Stomach smooth muscle (tissue), 2 donors: ENCODE data around the gene TEKT3.

Source experiments
- H3K27ac ChIP-seq: one replicate; pipeline ENCODE4 v1.7.0; 2013; ENCODE audit warnings: mild to moderate bottlenecking, low read length, inconsistent platforms
- H3K27me3 ChIP-seq, 2 donors: one replicate each; pipeline ENCODE4 v1.7.0; 2013; ENCODE audit warnings: low read length in 2 of 2; ENCODE audit not compliant: insufficient read depth in 2 of 2, control insufficient read depth in 1 of 2
- H3K36me3 ChIP-seq, 2 donors: one replicate each; pipeline ENCODE4 v1.7.0; 2013; ENCODE audit warnings: low read length in 2 of 2; ENCODE audit not compliant: control insufficient read depth in 2 of 2, insufficient read depth in 2 of 2
- H3K4me1 ChIP-seq: one replicate; pipeline ENCODE4 v1.7.0; 2013; ENCODE audit warnings: low read length; ENCODE audit not compliant: control insufficient read depth, insufficient read depth
- H3K4me3 ChIP-seq, 2 donors: one replicate each; pipeline ENCODE4 v1.7.0; 2013; ENCODE audit warnings: low read length in 2 of 2
- H3K9ac ChIP-seq, 2 donors: one replicate each; pipeline ENCODE4 v1.7.0; 2013; ENCODE audit warnings: low read length in 2 of 2, mild to moderate bottlenecking in 1 of 2
- H3K9me3 ChIP-seq, 2 donors: one replicate each; pipeline ENCODE4 v1.7.0; 2013; ENCODE audit warnings: low read length in 2 of 2; ENCODE audit not compliant: control insufficient read depth in 2 of 2
- donor health status: healthy.
- donor health status: Pancreatic carcinoma.

Gene TEKT3

DNA sequence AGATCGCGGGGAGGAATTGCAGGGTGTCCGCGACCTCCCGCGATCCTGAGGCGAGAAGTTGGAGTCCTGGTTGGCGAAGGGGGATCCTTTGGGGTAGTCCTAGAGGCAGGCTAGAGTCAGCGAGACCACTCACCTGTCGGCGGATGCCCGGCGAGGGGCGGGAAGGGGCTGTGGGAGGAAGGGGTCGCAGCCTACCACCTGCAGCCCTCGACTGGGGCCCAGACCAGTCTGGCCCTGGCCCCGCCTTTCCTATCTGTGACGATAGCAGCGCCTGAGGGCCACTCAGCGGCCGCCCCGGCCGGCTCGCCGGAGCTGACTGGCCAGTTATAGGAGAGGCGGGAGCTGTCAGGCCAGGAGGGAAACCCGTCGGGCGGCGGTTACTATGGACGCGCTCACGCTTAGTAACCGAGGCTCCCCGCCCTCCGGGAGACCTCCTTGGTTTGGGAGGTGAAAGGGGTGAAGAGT is at the start of gene TEKT3:
Gene TEKT3 (minus strand): TSS at position 213 of the 465 bp plus-strand sequence. CDS start 10,012 bp downstream, outside the sequence.
- H3K4me3 ChIP-seq, result peak within 1 kb of the TSS; percentile 63 to 74
- H3K36me3 ChIP-seq, result no peaks in the 10 kb centered on the region
- peaks cover 0 to 9% of the 10 kb centered on the region in 2 donors for H3K27me3 ChIP-seq
- H3K9ac ChIP-seq, result peak within 1 kb of the TSS; percentile 38 to 47
- no peak within 1 kb of the TSS for H3K27ac ChIP-seq
- H3K9me3 ChIP-seq, result no peaks in the 10 kb centered on the region
- peaks cover 12% of the 10 kb centered on the region for H3K4me1 ChIP-seq

- no peaks in the 10 kb centered on the region for H3K27me3 ChIP-seq
- H3K27ac ChIP-seq, result no peak overlapping the region
- no peak overlapping the region for H3K9ac ChIP-seq
- H3K36me3 ChIP-seq, result no peaks in the 10 kb centered on the region
- H3K4me1 ChIP-seq, result no peaks in the 10 kb centered on the region
- H3K9me3 ChIP-seq, result no peaks in the 10 kb centered on the region
- no peak overlapping the region for H3K4me3 ChIP-seq
Measured at GRCh38 chr17:15388356-15389041, 47.1 kb upstream of the TEKT3 start.

DNA sequence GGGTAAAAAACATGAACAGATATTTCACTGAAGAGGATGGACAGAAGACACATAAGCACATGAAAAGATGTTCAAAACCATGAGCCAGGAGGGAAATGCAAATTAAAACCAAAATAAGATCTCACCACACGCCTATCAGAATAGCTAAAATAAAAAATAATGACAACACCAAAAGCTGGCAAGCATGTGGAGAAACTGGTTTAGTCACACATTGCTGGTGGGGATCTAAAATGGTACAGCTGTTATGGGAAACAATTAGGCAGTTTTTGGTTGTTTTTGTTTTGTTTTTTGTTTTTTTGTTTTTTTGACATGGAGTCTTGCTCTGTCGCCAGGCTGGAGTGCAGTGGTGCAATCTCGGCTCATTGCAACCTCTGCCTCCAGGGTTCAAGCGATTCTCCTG is 44.7 kb upstream of the TEKT3 start:
- Histone ChIP-seq H3K4me3 (no peak overlapping the region), H3K9me3 (no peaks in the 10 kb centered on the region), H3K36me3 (no peaks in the 10 kb centered on the region), H3K27me3 (no peaks in the 10 kb centered on the region), H3K9ac (no peak overlapping the region), H3K27ac (no peak overlapping the region), H3K4me1 (no peaks in the 10 kb centered on the region)

DNA sequence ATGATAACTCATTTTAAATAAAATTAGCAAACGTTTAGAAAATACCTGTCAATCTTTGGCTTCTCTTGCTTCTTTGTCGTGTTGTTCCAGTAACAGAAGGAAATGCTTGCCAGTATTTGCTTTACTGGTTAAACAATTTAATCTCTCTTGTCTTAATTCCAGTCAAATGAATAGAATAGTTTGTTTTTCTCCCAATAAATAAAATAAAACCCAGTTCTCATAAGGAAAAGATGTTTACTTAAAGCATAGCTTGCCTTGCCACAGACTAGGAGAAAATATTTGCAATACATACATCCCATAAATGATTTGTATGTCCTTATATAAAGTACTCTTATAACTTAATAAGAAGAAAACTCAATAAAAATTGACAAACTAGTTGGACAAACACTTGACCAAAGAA is 43.9 kb upstream of the TEKT3 start:
- H3K27ac ChIP-seq, result no peak overlapping the region
- no peaks in the 10 kb centered on the region for H3K27me3 ChIP-seq

GRCh38 chr17:15384142-15384787 is 42.9 kb upstream of the TEKT3 start:
- no peak overlapping the region for H3K9ac ChIP-seq
- no peak overlapping the region for H3K27ac ChIP-seq
- H3K4me3 ChIP-seq, result peak overlapping the region in 1 of 2 donors; percentile 54
- H3K27me3 ChIP-seq, result no peaks in the 10 kb centered on the region
- no peaks in the 10 kb centered on the region for H3K36me3 ChIP-seq
- no peaks in the 10 kb centered on the region for H3K4me1 ChIP-seq
- H3K9me3 ChIP-seq, result no peaks in the 10 kb centered on the region

More for the DNA sequence above, 43.9 kb upstream of the TEKT3 start:
- Histone ChIP-seq H3K9ac (no peak overlapping the region), H3K4me3 (no peak overlapping the region), H3K9me3 (no peaks in the 10 kb centered on the region), H3K36me3 (no peaks in the 10 kb centered on the region), H3K4me1 (no peaks in the 10 kb centered on the region)

GRCh38 chr17:15382914-15383313 is 41.5 kb upstream of the TEKT3 start:
- H3K4me1 ChIP-seq, result no peaks in the 10 kb centered on the region
- H3K36me3 ChIP-seq, result no peaks in the 10 kb centered on the region
- H3K9me3 ChIP-seq, result no peaks in the 10 kb centered on the region
- no peak overlapping the region for H3K4me3 ChIP-seq
- no peaks in the 10 kb centered on the region for H3K27me3 ChIP-seq
- H3K27ac ChIP-seq, result no peak overlapping the region
- no peak overlapping the region for H3K9ac ChIP-seq

DNA sequence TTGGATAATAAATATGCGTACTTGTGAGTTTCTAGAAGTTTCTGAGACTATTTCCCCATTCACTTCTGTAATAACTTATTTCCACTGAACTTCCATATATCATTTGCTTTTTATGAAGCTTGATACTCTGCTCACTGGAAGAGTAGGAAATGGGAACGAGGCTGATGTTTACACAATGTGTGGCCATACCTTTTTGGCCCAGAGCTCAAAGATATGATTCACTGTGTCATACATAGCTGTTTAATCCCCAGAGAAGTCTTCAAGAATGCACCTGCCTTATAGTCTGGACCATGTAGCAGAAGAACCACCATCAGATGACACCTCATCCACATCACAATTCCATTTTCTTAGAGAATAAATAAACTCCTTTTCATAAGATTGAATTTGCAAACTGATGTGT is 40.3 kb upstream of the TEKT3 start:
- H3K27ac ChIP-seq, result no peak overlapping the region

DNA sequence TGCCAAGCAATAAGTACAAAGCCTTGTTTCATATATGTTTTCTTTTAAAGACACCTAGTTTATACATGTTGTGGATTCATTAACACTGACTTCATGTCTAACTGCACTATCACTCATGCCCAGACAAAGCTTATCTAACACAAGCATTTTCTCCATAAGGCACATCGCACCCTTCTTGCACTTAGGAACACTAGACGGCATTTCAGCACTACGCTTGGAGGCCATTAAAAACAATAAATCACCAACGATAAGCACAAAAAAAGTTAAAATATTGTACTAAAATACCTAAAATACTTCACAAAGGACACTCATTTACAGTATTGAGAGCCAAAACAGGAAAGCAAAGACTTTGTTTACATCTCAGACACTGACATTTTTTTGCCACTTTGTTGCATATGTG is 39.0 kb upstream of the TEKT3 start:
- no peaks in the 10 kb centered on the region for H3K27me3 ChIP-seq
- no peaks in the 10 kb centered on the region for H3K4me1 ChIP-seq
- H3K9ac ChIP-seq, result no peak overlapping the region
- no peaks in the 10 kb centered on the region for H3K9me3 ChIP-seq
- no peak overlapping the region for H3K27ac ChIP-seq
- no peaks in the 10 kb centered on the region for H3K36me3 ChIP-seq
- no peak overlapping the region for H3K4me3 ChIP-seq

More for the DNA sequence above, 40.3 kb upstream of the TEKT3 start:
- Histone ChIP-seq H3K4me1 (no peaks in the 10 kb centered on the region), H3K36me3 (no peaks in the 10 kb centered on the region), H3K4me3 (no peak overlapping the region), H3K27me3 (no peaks in the 10 kb centered on the region), H3K9me3 (no peaks in the 10 kb centered on the region), H3K9ac (no peak overlapping the region)

DNA sequence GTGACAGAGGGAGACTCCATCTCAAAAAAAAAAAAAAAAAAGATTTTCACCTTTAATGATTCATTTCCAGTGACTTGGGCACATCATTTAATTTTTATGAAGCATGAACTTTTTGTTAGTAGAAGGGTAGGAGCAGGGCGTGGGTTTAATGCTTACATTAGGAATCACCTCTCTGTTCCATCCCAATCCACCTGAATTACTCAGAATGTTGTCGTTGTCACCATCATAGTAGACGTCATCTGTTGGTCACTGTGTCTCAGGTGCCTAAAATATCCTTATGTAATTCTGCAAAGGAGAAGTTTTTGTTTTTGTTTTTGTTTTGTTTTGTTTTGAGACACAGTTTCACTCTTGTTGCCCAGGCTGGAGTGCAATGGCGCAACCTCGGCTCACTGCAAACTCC is 38.3 kb upstream of the TEKT3 start:
- no peak overlapping the region for H3K4me3 ChIP-seq

GRCh38 chr17:15378243-15378642 is 36.8 kb upstream of the TEKT3 start:
- no peaks in the 10 kb centered on the region for H3K27me3 ChIP-seq
- H3K9ac ChIP-seq, result no peak overlapping the region
- H3K27ac ChIP-seq, result no peak overlapping the region
- no peaks in the 10 kb centered on the region for H3K9me3 ChIP-seq
- no peaks in the 10 kb centered on the region for H3K36me3 ChIP-seq
- H3K4me1 ChIP-seq, result no peaks in the 10 kb centered on the region
- H3K4me3 ChIP-seq, result no peak overlapping the region

More for the DNA sequence above, 38.3 kb upstream of the TEKT3 start:
- H3K9ac ChIP-seq, result no peak overlapping the region
- no peaks in the 10 kb centered on the region for H3K9me3 ChIP-seq
- H3K36me3 ChIP-seq, result no peaks in the 10 kb centered on the region
- no peaks in the 10 kb centered on the region for H3K27me3 ChIP-seq
- H3K27ac ChIP-seq, result no peak overlapping the region
- no peaks in the 10 kb centered on the region for H3K4me1 ChIP-seq

DNA sequence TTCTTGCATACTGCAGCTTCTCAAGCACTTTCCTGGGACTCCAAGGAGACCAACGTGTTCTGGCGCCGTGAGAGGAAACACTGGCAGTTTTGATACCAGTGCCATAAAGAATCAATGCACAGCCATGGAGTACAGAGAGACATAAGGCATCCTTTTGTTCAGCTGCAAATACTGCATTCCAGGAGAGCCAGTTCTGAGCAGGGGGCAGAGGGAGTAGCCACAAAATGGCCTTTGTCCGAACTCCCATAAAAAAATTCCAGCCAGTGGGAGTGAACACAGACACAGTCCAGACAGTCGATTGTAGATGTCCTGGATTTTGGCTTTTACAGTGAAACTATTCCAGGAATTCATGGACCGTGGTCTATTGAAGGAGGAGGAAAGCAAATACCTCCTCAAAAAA is 36.2 kb upstream of the TEKT3 start:
- Histone ChIP-seq H3K27me3 (no peaks in the 10 kb centered on the region), H3K36me3 (no peaks in the 10 kb centered on the region), H3K27ac (no peak overlapping the region), H3K4me3 (no peak overlapping the region), H3K4me1 (no peaks in the 10 kb centered on the region), H3K9ac (no peak overlapping the region), H3K9me3 (no peaks in the 10 kb centered on the region)
